HCT116 (cell line): ENCODE data around the gene NXPE4. TPM values are rescaled to one million over a fixed set of nuclear protein-coding genes. Genes with fewer than 3 reads are reported as not detected.
"Not testable (repeated sequence)": the region's sequence is repeated elsewhere in the genome, so short reads cannot be mapped to it uniquely, and the experiment has no call there.

Experiments
- ATAC-seq: fragments of 200-7000 bp; cut with Tn5 transposase; 2 replicates; pipeline ENCODE4 v1.9.1; 2020; ENCODE audit warnings: mild to moderate bottlenecking, moderate library complexity
- BruUV-seq: library from RNA; stranded (reverse); fragments of 400-500 nt; replicated peaks from 2 replicates; lab custom pipeline; 2021; lab: Mats Ljungman, UMichigan
- CTCF ChIA-PET: fragments of 300-600 bp; sonication (Branson Sonifier 250); formaldehyde crosslinking; loops from one replicate; lab custom pipeline; 2021; ENCODE audit warnings: antibody characterized with exemption; lab: Charles Lee
- POLR2A ChIA-PET: fragments of 300-600, 350-600 bp; sonication (Branson Sonifier 250); formaldehyde crosslinking; loops from one replicate; lab custom pipeline; 2021; ENCODE audit warnings: antibody characterized with exemption; lab: Charles Lee
- RAD21 ChIA-PET, 2 experiments: fragments of 300-600 bp; sonication (Branson Sonifier 250); formaldehyde crosslinking; loops; one replicate each; lab custom pipeline; 2023; ENCODE audit warnings: low total read pairs in 2 of 2; ENCODE audit not compliant: uncharacterized antibody in 2 of 2, unreplicated experiment in 2 of 2, low non-redundant PET in 1 of 2; lab: Charles Lee
- DNase-seq: peaks from one replicate; pipeline ENCODE4 v3.0.0-alpha.2; 2010; ENCODE audit warnings: low read depth, low spot score
- H2AFZ ChIP-seq: fragments of 200-600 bp; shearing (Covaris generic), sonication (generic); 2 replicates; pipeline ENCODE4 v1.6.1; 2017; ENCODE audit warnings: low read depth, mixed run types, mixed read lengths, antibody characterized with exemption, low read length; ENCODE audit not compliant: poor library complexity, severe bottlenecking
- H3K27ac ChIP-seq: 2 replicates; pipeline ENCODE4 v1.5.1; 2012; ENCODE audit warnings: low read depth, low read length
- H3K27me3 ChIP-seq: fragments of 200-600 bp; sonication (generic); 2 replicates; pipeline ENCODE4 v1.6.1; 2016; ENCODE audit warnings: mixed run types, low read length, mixed read lengths; ENCODE audit not compliant: insufficient read depth
- H3K36me3 ChIP-seq, 2 experiments: fragments of 200-500 bp in 1 of 2; fragments of 200-600 bp in 1 of 2; sonication (Bioruptor generic) in 1 of 2; sonication (generic) in 1 of 2; 2 replicates each; pipeline versions ENCODE4 v1.5.1 to v1.6.1; 2014 to 2016; ENCODE audit warnings: low read length in 2 of 2, inconsistent platforms in 1 of 2, mixed read lengths in 1 of 2, mixed run types in 1 of 2; ENCODE audit not compliant: insufficient read depth in 2 of 2, control insufficient read depth in 1 of 2
- H3K4me1 ChIP-seq, 2 experiments: fragments of 200-600 bp in 1 of 2; sonication (generic) in 1 of 2; 2 replicates each; pipeline versions ENCODE4 v1.5.1 to v1.6.1; 2012 to 2017; ENCODE audit warnings: low read length in 2 of 2, inconsistent platforms in 1 of 2, mild to moderate bottlenecking in 1 of 2, mixed read lengths in 1 of 2, mixed run types in 1 of 2, moderate library complexity in 1 of 2; ENCODE audit not compliant: insufficient read depth in 2 of 2, control insufficient read depth in 1 of 2
- H3K4me2 ChIP-seq: fragments of 200-600 bp; sonication (generic); 2 replicates; pipeline ENCODE4 v1.6.1; 2017; ENCODE audit warnings: mixed run types, low read length, mixed read lengths
- H3K4me3 ChIP-seq, 2 experiments: fragments of 200-600 bp in 1 of 2; sonication (generic) in 1 of 2; replicated peaks in 1 of 2; 2 replicates each; pipeline ENCODE4 v1.5.1; 2011 to 2016; ENCODE audit warnings: low read length in 2 of 2, control low read depth in 1 of 2, low read depth in 1 of 2, mild to moderate bottlenecking in 1 of 2, mixed read lengths in 1 of 2, mixed run types in 1 of 2
- H3K79me2 ChIP-seq: fragments of 200-600 bp; sonication (generic); 2 replicates; pipeline ENCODE4 v1.6.1; 2017; ENCODE audit warnings: mild to moderate bottlenecking, mixed run types, low read length, moderate library complexity, mixed read lengths; ENCODE audit not compliant: insufficient read depth
- H3K9ac ChIP-seq: fragments of 200-600 bp; sonication (generic); 2 replicates; pipeline ENCODE4 v1.6.1; 2016; ENCODE audit warnings: low read length, mixed read lengths
- H3K9me2 ChIP-seq: fragments of 200-600 bp; sonication (generic), shearing (Covaris generic); 2 replicates; pipeline ENCODE4 v1.6.1; 2017; ENCODE audit warnings: mixed run types, mild to moderate bottlenecking, moderate library complexity; ENCODE audit not compliant: insufficient read depth
- H3K9me3 ChIP-seq, 2 experiments: fragments of 200-500 bp in 1 of 2; fragments of 200-600 bp in 1 of 2; sonication (Bioruptor generic) in 1 of 2; sonication (generic) in 1 of 2; 2 replicates each; pipeline ENCODE4 v1.6.1; 2014 to 2017; ENCODE audit warnings: low read length in 2 of 2, mixed read lengths in 2 of 2, inconsistent platforms in 1 of 2, low read depth in 1 of 2, mild to moderate bottlenecking in 1 of 2, mixed run types in 1 of 2, moderate library complexity in 1 of 2; ENCODE audit not compliant: control insufficient read depth in 1 of 2, insufficient read depth in 1 of 2
- H4K20me1 ChIP-seq: fragments of 200-600 bp; sonication (generic), shearing (Covaris generic); 2 replicates; pipeline ENCODE4 v1.6.1; 2017; ENCODE audit warnings: mixed run types, mild to moderate bottlenecking, moderate library complexity; ENCODE audit not compliant: insufficient read depth
- EZH2 ChIP-seq: fragments of 200-600 bp; sonication (generic); IDR thresholded peaks from 2 replicates; pipeline ENCODE4 v1.6.1; 2017; ENCODE audit warnings: antibody characterized with exemption, mixed run types
- JUND ChIP-seq: IDR thresholded peaks from 2 replicates; pipeline ENCODE4 v1.6.1; 2012
- MAX ChIP-seq: IDR thresholded peaks from 2 replicates; pipeline ENCODE4 v1.6.1; 2012
- POLR2A ChIP-seq: IDR thresholded peaks from 2 replicates; pipeline ENCODE4 v1.7.0; 2011; ENCODE audit warnings: borderline replicate concordance; ENCODE audit not compliant: insufficient read depth, insufficient read length; ENCODE audit errors: extremely low read depth
- POLR2AphosphoS5 ChIP-seq: IDR thresholded peaks from 2 replicates; pipeline ENCODE4 v1.6.1; 2011; ENCODE audit warnings: mild to moderate bottlenecking, low read depth, low read length, moderate library complexity
- SIN3A ChIP-seq: IDR thresholded peaks from 2 replicates; pipeline ENCODE4 v1.6.1; 2012; ENCODE audit warnings: low read depth
- SP1 ChIP-seq: IDR thresholded peaks from 2 replicates; pipeline ENCODE4 v1.6.1; 2012; ENCODE audit warnings: low read depth
- SRF ChIP-seq: IDR thresholded peaks from 2 replicates; pipeline ENCODE4 v1.6.1; 2012; ENCODE audit warnings: low read depth
- TCF7L2 ChIP-seq: IDR thresholded peaks from 2 replicates; pipeline ENCODE4 v1.7.0; 2011; ENCODE audit warnings: borderline replicate concordance, inconsistent platforms; ENCODE audit not compliant: insufficient read depth, insufficient read length; ENCODE audit errors: extremely low read depth
- ZFX ChIP-seq: fragments of 450-650 bp; IDR thresholded peaks from 2 replicates; pipeline ENCODE4 v1.6.1; 2017
- intact Hi-C: fragments of 100-400 bp; cut with micrococcal nuclease; formaldehyde crosslinking; loops from 2 replicates; pipeline ENCODE4 v1.10.0; 2022
- total RNA-seq: library from RNA; stranded (reverse); gene quantifications from one replicate; pipeline ENCODE4 v1.2.1, GENCODE V29; 2021; ENCODE audit not compliant: unreplicated experiment

The NXPE4 gene
- total RNA-seq, 1 experiment from 2014 or later, result not detected

DNA sequence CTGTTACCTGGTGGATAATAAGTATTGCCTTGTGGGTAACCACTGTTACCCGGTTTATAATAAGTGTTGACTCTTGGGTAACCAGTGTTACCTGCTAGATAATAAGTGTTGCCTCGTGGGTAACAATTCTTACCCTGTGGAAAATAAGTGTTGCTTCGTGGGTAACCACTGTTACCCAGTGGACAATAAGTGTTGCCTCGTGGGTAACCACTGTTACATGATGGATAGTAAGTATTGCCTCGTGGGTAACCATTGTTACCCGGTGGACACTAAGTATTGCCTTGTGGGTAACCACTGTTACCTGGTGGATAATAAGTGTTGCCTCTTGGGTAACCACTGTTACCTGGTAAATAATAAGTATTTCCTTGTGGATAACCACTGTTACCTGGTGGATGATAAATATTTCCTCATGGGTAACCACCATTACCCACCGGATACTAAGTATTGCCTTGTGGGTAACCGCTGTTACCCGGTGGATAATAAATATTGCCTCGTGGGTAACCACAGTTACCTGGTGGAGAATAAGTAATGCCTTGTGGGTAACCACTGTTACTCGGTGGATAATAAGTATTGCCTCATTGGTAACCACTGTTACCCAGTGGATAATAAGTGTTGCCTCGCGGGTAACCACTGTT lies 8.7 kb upstream of the NXPE4 start:
- Histone ChIP-seq H3K4me2 (no peak overlapping the region), H3K9ac (no peak overlapping the region), H3K79me2 (no peaks in the 10 kb centered on the region), H2AFZ (no peak overlapping the region), H3K36me3 (no peaks in the 10 kb centered on the region), H3K4me1 (no peaks in the 10 kb centered on the region), H4K20me1 (no peaks in the 10 kb centered on the region), H3K9me2 (no peaks in the 10 kb centered on the region), H3K27me3 (no peaks in the 10 kb centered on the region), H3K27ac (no peak overlapping the region), H3K4me3 (no peak overlapping the region), H3K9me3 (no peaks in the 10 kb centered on the region; a peak in 2 of 4 replicates)
- ATAC-seq, result no peak
- TF ChIP-seq SP1, result no peak
- TF ChIP-seq MAX, result no peak
- no peak for TF ChIP-seq POLR2A
- TF ChIP-seq TCF7L2, result no peak
- no peak for TF ChIP-seq ZFX
- TF ChIP-seq SIN3A, result no peak
- TF ChIP-seq SRF, result no peak
- TF ChIP-seq JUND, result no peak
- no peak for TF ChIP-seq POLR2AphosphoS5
- no peak for TF ChIP-seq EZH2
- no TSS peak for BruUV-seq
- RAD21 ChIA-PET, result no interaction called here
- CTCF ChIA-PET, result no interaction called here
- intact Hi-C loops, result no loop called here
- no peak for DNase-seq
- POLR2A ChIA-PET, result no interaction called here

- H3K27ac ChIP-seq, H3K27me3 ChIP-seq, RAD21 ChIA-PET, CTCF ChIA-PET, H3K4me1 ChIP-seq, BruUV-seq, ATAC-seq, H3K9me3 ChIP-seq, H3K36me3 ChIP-seq, H3K9me2 ChIP-seq, H3K4me2 ChIP-seq, H3K79me2 ChIP-seq, H2AFZ ChIP-seq, H3K4me3 ChIP-seq, intact Hi-C loops, DNase-seq, H4K20me1 ChIP-seq, POLR2A ChIA-PET, H3K9ac ChIP-seq: not testable (repeated sequence)
These were observed 7.6 kb upstream of the NXPE4 start for GRCh38 chr11:114603151-114603550.
